ENCODE results near the gene BMPR1B. TPM values are rescaled to one million over a fixed set of nuclear protein-coding genes. Genes with fewer than 3 reads are reported as not detected.

Gene BMPR1B
- total and polyA plus RNA-seq, 9 of the 15 experiments (the other 6 are each of a cell fraction or from before 2014, with no cell fraction given) = 0.01 TPM; not detected in 8

- no peak for TF ChIP-seq ZNF280A (IDR thresholded peaks at IDR 0.05; ENCODE audit: low read depth, partially characterized antibody)
- TF ChIP-seq CTBP1 (IDR thresholded peaks at IDR 0.05; ENCODE audit: borderline replicate concordance) = no peak
- no peak for TF ChIP-seq NR4A1 (CRISPR knock-in tag; IDR thresholded peaks at IDR 0.05)
- TF ChIP-seq NR4A1 (tag; IDR thresholded peaks at IDR 0.05) = no peak
- no peak for TF ChIP-seq ZNF740 (CRISPR knock-in tag; IDR thresholded peaks at IDR 0.05)
- TF ChIP-seq ZNF740 (tag; IDR thresholded peaks at IDR 0.05) = no peak
- TF ChIP-seq CHD2 (IDR thresholded peaks at IDR 0.05; ENCODE audit: low read depth, low read length) = no peak
- TF ChIP-seq, protein P1, sequence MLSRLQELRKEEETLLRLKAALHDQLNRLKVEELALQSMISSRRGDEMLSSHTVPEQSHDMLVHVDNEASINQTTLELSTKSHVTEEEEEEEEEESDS (CRISPR knock-in tag; IDR thresholded peaks at IDR 0.05) = no peak
- TF ChIP-seq SIN3B (IDR thresholded peaks at IDR 0.05; ENCODE audit: low read depth) = no peak
These were observed 61.8 kb downstream of the BMPR1B start (continued) for GRCh38 chr4:94819371-94820168.
